Activated naive CD4-positive, alpha-beta T cell treated with anti-CD3 and anti-CD28 coated beads, Interleukin-2, amount 10 ng/mL, durations not matched to agents 7 days and 5 days (primary cell): ENCODE results near the gene RANGRF.
A peak's percentile ranks its signal among the peaks of the same experiment; 100 is the strongest.

Experiments used
- CTCF ChIA-PET: fragments of 350-600 bp; sonication (Branson Sonifier 250); formaldehyde crosslinking; loops from one replicate; lab custom pipeline; 2021; ENCODE audit warnings: antibody characterized with exemption; lab: Charles Lee
- DNase-seq: peaks from one replicate; pipeline ENCODE4 v3.0.0-alpha.2; 2020
- H3K27ac Mint-ChIP-seq: one replicate; pipeline ENCODE4 v1.8.0; 2021; ENCODE audit warnings: mild to moderate bottlenecking, moderate library complexity, mixed read lengths
- H3K27me3 Mint-ChIP-seq: one replicate; pipeline ENCODE4 v1.8.0; 2021; ENCODE audit warnings: mild to moderate bottlenecking, mixed read lengths
- H3K36me3 Mint-ChIP-seq: one replicate; pipeline ENCODE4 v1.8.0; 2021; ENCODE audit warnings: mixed read lengths
- H3K4me1 Mint-ChIP-seq: one replicate; pipeline ENCODE4 v1.8.0; 2021; ENCODE audit warnings: mixed read lengths
- H3K4me3 Mint-ChIP-seq: one replicate; pipeline ENCODE4 v1.8.0; 2021; ENCODE audit warnings: mild to moderate bottlenecking, moderate library complexity, mixed read lengths
- H3K9me3 Mint-ChIP-seq: one replicate; pipeline ENCODE4 v1.8.0; 2021; ENCODE audit warnings: mixed read lengths

The RANGRF gene

DNA sequence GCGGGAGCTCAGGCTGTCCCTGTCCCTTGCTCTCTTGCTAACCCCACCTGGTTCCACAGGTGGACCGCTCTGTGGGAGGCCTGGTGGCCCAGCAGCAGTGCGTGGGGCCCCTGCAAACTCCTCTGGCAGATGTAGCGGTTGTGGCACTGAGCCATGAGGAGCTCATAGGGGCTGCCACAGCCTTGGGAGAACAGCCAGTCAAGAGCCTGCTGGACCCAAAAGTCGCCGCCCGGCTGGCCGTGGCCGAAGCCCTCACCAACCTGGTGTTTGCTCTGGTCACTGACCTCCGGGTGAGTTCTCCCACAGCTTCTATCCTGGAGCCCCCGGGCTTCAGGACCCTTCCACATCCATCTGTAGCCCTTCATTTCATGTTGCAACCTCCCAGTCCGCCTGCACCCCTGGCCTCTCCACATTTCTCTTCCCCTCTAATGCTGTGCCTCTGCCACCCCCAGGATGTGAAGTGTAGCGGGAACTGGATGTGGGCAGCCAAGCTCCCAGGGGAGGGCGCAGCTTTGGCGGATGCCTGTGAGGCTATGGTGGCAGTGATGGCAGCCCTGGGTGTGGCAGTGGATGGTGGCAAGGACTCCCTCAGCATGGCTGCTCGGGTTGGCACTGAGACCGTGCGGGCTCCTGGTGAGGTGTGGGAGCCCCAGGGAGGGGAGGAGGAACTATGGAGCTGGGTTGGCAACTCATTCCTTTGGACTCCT lies 23.5 kb upstream of the RANGRF start:
- Mint-ChIP-seq H3K4me3 (no peak overlapping the region), H3K36me3 (peaks cover 31% of the 10 kb centered on the region), H3K27me3 (no peaks in the 10 kb centered on the region), H3K27ac (peak overlapping the region; percentile 67), H3K4me1 (no peaks in the 10 kb centered on the region), H3K9me3 (no peaks in the 10 kb centered on the region)
- CTCF ChIA-PET = interaction anchor here (1.2 kb wide), 1 partner anchor 33 kb away, joined by 3 read pairs; no protein-coding TSS in a partner anchor
- DNase-seq = no peak

DNA sequence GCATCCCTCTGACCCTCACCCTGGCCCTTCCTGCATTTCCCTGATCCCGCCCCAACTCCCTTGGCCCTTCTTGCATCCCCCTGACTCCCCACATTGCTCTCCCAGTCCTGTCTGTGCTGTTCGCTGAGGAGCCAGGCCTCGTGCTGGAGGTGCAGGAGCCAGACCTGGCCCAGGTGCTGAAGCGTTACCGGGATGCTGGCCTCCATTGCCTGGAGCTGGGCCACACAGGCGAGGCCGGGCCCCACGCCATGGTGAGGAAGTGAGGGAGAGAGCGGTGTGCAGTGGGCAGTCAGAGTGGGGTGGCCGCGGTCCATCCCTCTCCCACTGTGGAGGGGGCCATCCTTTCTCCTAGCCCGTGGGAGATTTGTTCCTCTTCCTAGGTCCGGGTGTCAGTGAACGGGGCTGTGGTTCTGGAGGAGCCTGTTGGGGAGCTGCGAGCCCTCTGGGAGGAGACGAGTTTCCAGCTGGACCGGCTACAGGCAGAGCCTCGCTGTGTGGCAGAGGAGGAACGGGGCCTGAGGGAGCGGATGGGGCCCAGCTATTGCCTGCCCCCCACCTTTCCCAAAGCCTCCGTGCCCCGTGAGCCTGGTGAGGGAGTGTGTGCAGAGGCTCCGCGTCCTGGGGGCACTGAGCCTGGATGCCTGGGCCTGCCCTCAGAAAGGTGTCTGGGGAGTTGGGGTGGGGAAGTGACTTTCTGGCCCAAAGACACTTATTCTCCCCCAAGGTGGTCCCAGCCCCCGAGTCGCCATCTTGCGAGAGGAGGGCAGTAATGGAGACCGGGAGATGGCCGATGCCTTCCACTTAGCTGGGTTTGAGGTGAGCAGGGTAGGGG lies 21.6 kb upstream of the RANGRF start:
- Mint-ChIP-seq H3K9me3 (no peaks in the 10 kb centered on the region), H3K27ac (no peak overlapping the region), H3K36me3 (peaks cover 28% of the 10 kb centered on the region), H3K27me3 (no peaks in the 10 kb centered on the region), H3K4me3 (no peak overlapping the region), H3K4me1 (no peaks in the 10 kb centered on the region)
- no peak for DNase-seq
- CTCF ChIA-PET = no interaction called here

DNA sequence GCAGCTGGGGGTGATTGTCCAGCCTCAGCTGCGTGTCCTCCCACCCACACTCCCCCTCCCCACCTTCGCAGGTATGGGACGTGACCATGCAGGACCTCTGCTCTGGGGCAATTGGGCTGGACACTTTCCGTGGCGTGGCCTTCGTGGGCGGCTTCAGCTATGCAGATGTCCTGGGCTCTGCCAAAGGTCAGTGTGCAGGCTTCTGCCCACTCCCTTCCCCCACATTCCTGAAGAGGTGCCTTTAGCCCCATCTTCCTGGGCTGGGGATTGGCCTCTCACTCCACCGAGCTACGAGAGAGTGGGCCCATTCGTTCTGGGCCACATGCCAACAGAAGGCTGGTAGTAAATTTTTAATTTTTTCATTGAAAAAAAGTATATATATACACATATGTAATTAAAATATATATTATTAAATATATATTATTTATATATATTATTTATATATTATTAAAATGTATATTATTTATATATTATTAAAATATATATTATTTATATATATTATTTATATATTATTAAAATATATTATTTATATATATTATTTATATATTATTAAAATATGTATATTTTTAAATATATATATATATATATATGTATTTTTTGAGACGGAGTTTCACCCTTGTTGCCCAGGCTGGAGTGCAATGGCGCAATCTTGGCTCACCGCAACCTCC lies 20.9 kb upstream of the RANGRF start:
- CTCF ChIA-PET = interaction anchor here (0.7 kb wide), 1 partner anchor 20 kb away, joined by 3 read pairs; the partner anchor contains the start of gene CTC1
- Mint-ChIP-seq H3K27ac (no peak overlapping the region), H3K36me3 (peaks cover 28% of the 10 kb centered on the region), H3K4me1 (no peaks in the 10 kb centered on the region), H3K27me3 (no peaks in the 10 kb centered on the region), H3K9me3 (no peaks in the 10 kb centered on the region), H3K4me3 (no peak overlapping the region)
- no peak for DNase-seq

DNA sequence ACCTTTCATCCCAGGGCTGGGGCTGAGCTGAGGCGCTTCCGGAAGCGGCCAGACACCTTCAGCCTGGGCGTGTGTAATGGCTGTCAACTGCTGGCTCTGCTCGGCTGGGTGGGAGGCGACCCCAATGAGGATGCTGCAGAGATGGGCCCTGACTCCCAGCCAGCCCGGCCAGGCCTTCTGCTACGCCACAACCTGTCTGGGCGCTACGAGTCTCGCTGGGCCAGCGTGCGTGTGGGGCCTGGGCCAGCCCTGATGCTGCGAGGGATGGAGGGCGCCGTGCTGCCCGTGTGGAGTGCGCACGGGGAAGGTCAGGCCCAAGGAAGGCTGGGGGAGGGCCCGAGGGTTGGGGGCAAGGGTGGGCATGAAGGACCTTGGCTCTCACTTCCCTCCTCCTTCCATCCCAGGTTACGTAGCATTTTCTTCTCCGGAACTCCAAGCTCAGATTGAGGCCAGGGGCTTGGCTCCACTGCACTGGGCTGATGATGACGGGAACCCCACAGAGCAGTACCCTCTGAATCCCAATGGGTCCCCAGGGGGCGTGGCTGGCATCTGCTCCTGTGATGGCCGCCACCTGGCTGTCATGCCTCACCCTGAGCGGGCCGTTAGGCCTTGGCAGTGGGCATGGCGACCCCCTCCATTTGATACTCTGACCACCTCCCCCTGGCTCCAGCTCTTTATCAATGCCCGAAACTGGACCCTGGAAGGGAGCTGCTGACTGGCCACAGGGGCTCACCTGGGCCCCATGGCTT lies 19.7 kb upstream of the RANGRF start:
- H3K9me3 Mint-ChIP-seq = no peaks in the 10 kb centered on the region
- peaks cover 19% of the 10 kb centered on the region for H3K36me3 Mint-ChIP-seq
- CTCF ChIA-PET = interaction anchor here (0.7 kb wide), 1 partner anchor 21 kb away, joined by 3 read pairs; the partner anchor contains the start of gene CTC1
- H3K27me3 Mint-ChIP-seq = no peaks in the 10 kb centered on the region
- no peak overlapping the region for H3K4me3 Mint-ChIP-seq
- H3K27ac Mint-ChIP-seq = no peak overlapping the region
- H3K4me1 Mint-ChIP-seq = no peaks in the 10 kb centered on the region
- DNase-seq = no peak

DNA sequence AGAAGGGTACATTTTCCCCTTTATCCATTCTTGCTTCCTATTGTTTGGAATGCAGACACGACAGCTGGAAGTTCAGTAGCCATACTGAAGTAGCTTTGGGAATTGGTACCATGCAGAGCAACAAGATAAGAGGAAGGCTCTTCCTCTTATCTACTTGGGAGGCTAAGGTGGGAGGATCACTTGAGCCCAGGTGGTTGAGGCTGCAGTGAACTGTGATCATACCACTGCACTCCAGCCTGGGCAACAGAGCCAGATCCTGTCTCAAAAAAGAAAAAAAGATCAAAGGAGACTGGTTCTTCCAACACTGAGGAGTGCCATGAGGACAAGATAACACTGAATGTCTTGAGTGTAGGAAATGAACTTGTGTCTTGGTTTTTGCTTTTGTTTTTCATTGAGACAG lies 16.0 kb upstream of the RANGRF start:
- H3K27me3 Mint-ChIP-seq = no peaks in the 10 kb centered on the region
- peaks cover 7% of the 10 kb centered on the region for H3K36me3 Mint-ChIP-seq
- no peak overlapping the region for H3K4me3 Mint-ChIP-seq
- no peaks in the 10 kb centered on the region for H3K4me1 Mint-ChIP-seq
- no peaks in the 10 kb centered on the region for H3K9me3 Mint-ChIP-seq
- no peak for DNase-seq
- H3K27ac Mint-ChIP-seq = no peak overlapping the region
- CTCF ChIA-PET = no interaction called here

DNA sequence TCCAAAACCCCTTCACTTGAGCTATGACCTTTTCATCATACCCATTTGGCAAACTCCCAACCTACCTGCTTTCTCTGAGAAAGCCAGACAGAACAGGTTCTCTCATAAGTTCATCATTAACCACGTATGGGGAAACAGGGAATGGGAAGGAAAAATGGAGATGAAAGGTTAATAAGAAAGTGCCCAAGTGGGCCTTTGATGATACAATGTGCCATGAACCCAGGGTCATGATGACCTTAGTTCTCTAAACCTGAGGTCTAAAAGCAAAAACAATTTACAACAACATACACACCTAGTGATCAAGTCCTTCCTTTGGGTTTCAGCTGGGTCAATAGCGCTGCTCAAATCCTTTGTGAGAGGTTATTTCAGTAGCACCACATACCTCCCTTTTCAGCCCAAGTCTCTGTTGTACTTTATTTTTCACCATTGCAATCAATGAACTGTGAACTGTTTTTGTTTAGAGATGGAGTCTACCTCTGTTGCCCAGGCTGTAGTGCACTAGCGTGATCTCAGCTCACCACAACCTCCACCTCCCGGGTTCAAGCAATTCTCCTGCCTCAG lies 14.5 kb upstream of the RANGRF start:
- DNase-seq = no peak
- Mint-ChIP-seq H3K36me3 (peaks cover 6% of the 10 kb centered on the region), H3K27ac (no peak overlapping the region), H3K27me3 (no peaks in the 10 kb centered on the region), H3K9me3 (no peaks in the 10 kb centered on the region), H3K4me3 (no peak overlapping the region), H3K4me1 (no peaks in the 10 kb centered on the region)
- CTCF ChIA-PET = no interaction called here

DNA sequence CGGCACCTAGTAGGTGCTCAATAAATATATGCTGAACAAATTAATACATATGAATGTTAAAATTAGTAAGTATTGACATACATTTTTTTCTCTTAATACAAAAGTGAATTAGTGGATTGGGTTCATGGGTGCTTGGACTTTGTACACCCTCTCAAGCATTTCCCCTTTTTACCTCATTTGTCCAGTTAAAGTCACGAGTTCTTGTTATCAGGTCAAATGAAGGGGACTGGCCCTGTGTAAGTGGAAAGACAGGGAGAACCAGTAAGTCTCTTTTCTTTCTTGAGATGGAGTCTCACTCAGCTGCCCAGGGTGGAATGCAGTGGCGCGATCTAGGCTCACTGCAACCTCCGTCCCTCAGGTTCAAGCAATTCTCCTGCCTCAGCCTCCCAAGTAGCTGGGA lies 13.7 kb upstream of the RANGRF start:
- no peaks in the 10 kb centered on the region for H3K27me3 Mint-ChIP-seq
- no peak overlapping the region for H3K4me3 Mint-ChIP-seq
- no peaks in the 10 kb centered on the region for H3K4me1 Mint-ChIP-seq
- peaks cover 3% of the 10 kb centered on the region for H3K36me3 Mint-ChIP-seq
- no peak overlapping the region for H3K27ac Mint-ChIP-seq
- H3K9me3 Mint-ChIP-seq = no peaks in the 10 kb centered on the region
- CTCF ChIA-PET = no interaction called here
- no peak for DNase-seq

DNA sequence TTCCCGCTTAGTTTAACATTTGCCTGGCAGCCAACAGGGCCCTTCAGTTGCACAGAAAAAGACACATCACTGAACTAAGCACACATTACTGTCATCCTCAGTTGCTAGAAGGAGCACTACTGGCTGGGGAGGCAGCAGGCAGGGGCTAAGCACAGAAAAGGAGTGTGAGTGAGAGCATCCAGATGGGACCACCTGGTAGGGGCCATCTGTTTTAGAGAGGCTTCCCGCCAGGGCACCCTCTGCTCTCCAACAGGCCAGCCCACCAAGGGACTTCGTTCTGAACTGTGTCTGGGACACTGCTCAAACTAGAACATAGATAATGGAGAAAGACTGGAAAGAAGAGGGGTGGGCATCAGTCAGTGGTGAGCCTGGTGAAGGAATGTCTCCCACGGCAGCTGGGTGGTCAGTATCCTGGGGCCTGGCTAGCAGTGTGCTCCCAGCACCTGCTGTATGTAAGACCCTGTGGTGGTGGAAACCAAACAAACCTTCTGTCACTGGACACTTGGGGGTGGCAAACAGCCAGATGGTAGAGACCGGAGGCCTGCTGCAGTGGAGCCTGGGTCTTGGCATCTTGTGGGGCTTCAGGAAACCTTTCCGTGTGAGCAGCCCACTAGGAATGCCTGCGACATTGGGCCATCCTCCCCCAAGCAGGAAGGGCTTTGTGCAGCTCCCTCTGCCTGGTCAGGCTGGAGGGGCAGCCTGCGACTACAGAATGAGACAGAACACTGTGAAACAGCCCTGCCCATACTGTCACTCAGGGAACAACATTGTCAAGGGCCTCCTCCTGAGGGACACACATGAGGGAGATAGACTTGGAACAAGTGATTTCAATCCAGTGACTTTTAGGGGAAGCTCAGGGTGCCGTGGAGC lies 12.8 kb upstream of the RANGRF start:
- CTCF ChIA-PET = no interaction called here
- Mint-ChIP-seq H3K4me3 (no peak overlapping the region), H3K4me1 (no peaks in the 10 kb centered on the region), H3K9me3 (no peaks in the 10 kb centered on the region), H3K27ac (no peak overlapping the region), H3K36me3 (no peaks in the 10 kb centered on the region), H3K27me3 (no peaks in the 10 kb centered on the region)
- no peak for DNase-seq

DNA sequence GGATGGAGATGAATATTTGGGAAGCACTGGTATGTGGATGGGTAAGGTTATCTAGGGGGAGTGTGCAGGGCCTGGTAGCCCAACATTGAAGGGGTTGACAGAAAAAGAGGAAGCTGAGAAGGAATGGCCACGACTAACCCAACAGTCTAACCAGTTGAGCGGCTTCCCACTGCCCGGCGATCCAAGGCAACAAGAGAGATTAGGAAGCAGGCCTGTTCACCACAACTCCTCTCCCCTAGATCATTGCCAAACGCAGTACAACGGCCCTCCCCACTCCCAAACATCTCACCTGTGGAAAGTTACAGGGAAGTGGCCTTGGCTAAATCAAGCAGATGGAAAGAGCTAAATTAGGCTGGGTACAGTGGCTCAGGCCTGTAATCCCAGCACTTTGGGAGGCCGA lies 11.2 kb upstream of the RANGRF start:
- H3K4me3 Mint-ChIP-seq = no peak overlapping the region
- H3K36me3 Mint-ChIP-seq = no peaks in the 10 kb centered on the region
- no peaks in the 10 kb centered on the region for H3K4me1 Mint-ChIP-seq
- no peaks in the 10 kb centered on the region for H3K9me3 Mint-ChIP-seq
- no peak for DNase-seq
- H3K27me3 Mint-ChIP-seq = no peaks in the 10 kb centered on the region
- H3K27ac Mint-ChIP-seq = no peak overlapping the region
- CTCF ChIA-PET = no interaction called here

DNA sequence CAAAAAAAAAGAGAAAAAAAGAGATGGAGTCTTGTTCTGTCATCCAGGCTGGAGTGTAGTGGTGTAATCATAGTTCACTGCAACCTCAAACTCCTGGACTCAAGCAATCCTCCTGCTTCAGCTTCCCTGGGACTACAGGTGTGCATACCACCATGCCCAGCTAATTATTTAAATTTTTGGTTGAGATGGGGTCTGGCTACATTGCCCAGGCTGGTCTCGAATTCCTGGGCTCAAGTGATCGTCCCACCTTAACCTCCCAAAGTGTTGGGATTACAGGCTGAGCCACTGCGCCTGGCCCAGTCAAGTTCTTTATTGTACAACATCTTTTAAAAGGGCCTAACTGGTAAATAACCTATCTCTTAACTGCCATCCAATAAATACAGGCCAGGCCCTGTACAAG lies 6.1 kb upstream of the RANGRF start:
- no peaks in the 10 kb centered on the region for H3K36me3 Mint-ChIP-seq
- DNase-seq = no peak
- H3K4me1 Mint-ChIP-seq = peaks cover 22% of the 10 kb centered on the region
- H3K27me3 Mint-ChIP-seq = no peaks in the 10 kb centered on the region
- CTCF ChIA-PET = interaction anchor here (0.6 to 1.9 kb wide), 2 partner anchors 20 to 33 kb away, joined by 3 to 4 read pairs; partner anchors contain the start of gene PFAS
- no peaks in the 10 kb centered on the region for H3K9me3 Mint-ChIP-seq
- no peak overlapping the region for H3K27ac Mint-ChIP-seq
- no peak overlapping the region for H3K4me3 Mint-ChIP-seq

DNA sequence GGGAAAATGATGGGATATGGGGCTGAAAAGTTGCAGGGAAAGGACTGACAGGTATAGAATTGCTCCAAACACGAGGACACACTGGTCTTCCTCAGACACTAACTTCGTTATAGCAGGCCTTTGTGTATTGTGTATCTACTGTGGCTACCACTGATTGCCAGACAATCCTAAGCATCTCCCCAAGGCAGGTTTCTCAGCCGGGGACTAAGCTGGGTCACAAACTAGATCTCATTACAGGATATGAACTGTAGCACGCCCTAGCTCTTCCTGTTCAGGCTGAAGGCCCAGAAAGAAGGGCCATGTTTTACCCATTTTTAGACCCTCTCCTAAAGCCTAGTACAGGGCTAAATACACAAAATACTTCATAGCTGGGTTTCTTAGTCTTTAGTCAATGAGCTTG lies 5.1 kb upstream of the RANGRF start:
- no peaks in the 10 kb centered on the region for H3K36me3 Mint-ChIP-seq
- no peak overlapping the region for H3K4me3 Mint-ChIP-seq
- no peak for DNase-seq
- no peaks in the 10 kb centered on the region for H3K27me3 Mint-ChIP-seq
- no peaks in the 10 kb centered on the region for H3K9me3 Mint-ChIP-seq
- H3K27ac Mint-ChIP-seq = peak overlapping the region; percentile 76
- H3K4me1 Mint-ChIP-seq = peaks cover 32% of the 10 kb centered on the region
- CTCF ChIA-PET = interaction anchor here (0.6 to 1.9 kb wide), 3 partner anchors 18 to 37 kb away, joined by 3 to 4 read pairs (median 3); partner anchors contain the start of gene PFAS

DNA sequence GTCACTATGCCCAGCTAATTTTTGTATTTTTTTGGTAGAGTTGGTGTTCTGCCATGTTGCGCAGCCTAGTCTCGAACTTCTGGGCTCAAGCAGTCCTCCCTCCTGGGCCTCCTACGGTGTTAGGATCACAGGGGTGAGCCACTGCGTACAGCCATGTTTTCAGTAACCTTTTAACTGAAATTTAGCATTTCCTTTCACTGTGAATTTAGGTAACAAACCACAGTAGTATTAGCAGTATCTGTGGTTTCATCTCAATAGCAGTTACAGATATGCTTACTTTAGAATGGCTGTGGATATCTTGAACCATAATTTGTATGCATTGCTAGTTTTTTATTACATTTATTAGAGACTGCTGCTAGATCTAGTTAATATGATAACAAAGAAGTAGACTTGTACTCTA lies 4.3 kb upstream of the RANGRF start:
- Mint-ChIP-seq H3K27me3 (no peaks in the 10 kb centered on the region), H3K4me3 (no peak overlapping the region), H3K36me3 (peaks cover 3% of the 10 kb centered on the region), H3K27ac (no peak overlapping the region), H3K4me1 (peaks cover 35% of the 10 kb centered on the region), H3K9me3 (no peaks in the 10 kb centered on the region)
- CTCF ChIA-PET = interaction anchor here (0.6 to 1.9 kb wide), 3 partner anchors 17 to 37 kb away, joined by 3 to 4 read pairs (median 3); partner anchors contain the start of gene PFAS
- no peak for DNase-seq
